Measurements from ENCODE around the gene CFAP251.
A peak's percentile ranks its signal among the peaks of the same experiment; 100 is the strongest.
"Not testable (repeated sequence)": the region's sequence is repeated elsewhere in the genome, so short reads cannot be mapped to it uniquely, and the experiment has no call there.

The CFAP251 gene

GRCh38 chr12:121905746-121906145, 12.6 kb upstream of the CFAP251 start:
- DNase-seq: no peak

- no peak for DNase-seq
Observed at GRCh38 chr12:121908702-121909101, 9.7 kb upstream of the CFAP251 start.

- peak in 1 of 5 experiments; percentile 53 for DNase-seq
Observed at GRCh38 chr12:121911824-121912585, 6.4 kb upstream of the CFAP251 start.

GRCh38 chr12:121915841-121916321, 2.5 kb upstream of the CFAP251 start:
- no peak for DNase-seq

- no peak for DNase-seq
Observed at GRCh38 chr12:121916719-121917118, 1.7 kb upstream of the CFAP251 start.

- DNase-seq: no peak
Observed at GRCh38 chr12:121918679-121919038, 267 bp downstream of the CFAP251 start.

GRCh38 chr12:121921066-121921465, 2.7 kb downstream of the CFAP251 start:
- DNase-seq: no peak

- no peak for DNase-seq
Observed at GRCh38 chr12:121925358-121925695, 6.9 kb downstream of the CFAP251 start.

GRCh38 chr12:121926874-121927706, 8.7 kb downstream of the CFAP251 start:
- no peak for DNase-seq

GRCh38 chr12:121927813-121928212, 9.4 kb downstream of the CFAP251 start:
- no peak for DNase-seq

- DNase-seq: not testable (repeated sequence)
Observed at GRCh38 chr12:121929545-121929944, 11.2 kb downstream of the CFAP251 start.

- no peak for DNase-seq
Observed at GRCh38 chr12:121930862-121931261, 12.5 kb downstream of the CFAP251 start.

- DNase-seq: no peak
Observed at GRCh38 chr12:121932176-121932536, 13.8 kb downstream of the CFAP251 start.

- DNase-seq: no peak
Observed at GRCh38 chr12:121932914-121933521, 14.6 kb downstream of the CFAP251 start.

- DNase-seq: no peak
Observed at GRCh38 chr12:121933522-121934308, 15.3 kb downstream of the CFAP251 start.

GRCh38 chr12:121934309-121934664, 15.9 kb downstream of the CFAP251 start:
- no peak for DNase-seq

- peak in 1 of 5 experiments; percentile 9 for DNase-seq
Observed at GRCh38 chr12:121937654-121938053, 19.3 kb downstream of the CFAP251 start.

- peak in 1 of 5 experiments; percentile 11 for DNase-seq
Observed at GRCh38 chr12:121939186-121939585, 20.8 kb downstream of the CFAP251 start.

- no peak for DNase-seq
Observed at GRCh38 chr12:121939992-121940766, 21.8 kb downstream of the CFAP251 start.

- DNase-seq: no peak
Observed at GRCh38 chr12:121942145-121942718, 23.8 kb downstream of the CFAP251 start.

GRCh38 chr12:121943926-121944325, 25.5 kb downstream of the CFAP251 start:
- no peak for DNase-seq
